ENCODE measurements around the gene SACS. TPM values are rescaled to one million over a fixed set of nuclear protein-coding genes. Genes with fewer than 3 reads are reported as not detected.

The SACS gene
- total RNA-seq, 1 donor = 87.7 TPM

DNA sequence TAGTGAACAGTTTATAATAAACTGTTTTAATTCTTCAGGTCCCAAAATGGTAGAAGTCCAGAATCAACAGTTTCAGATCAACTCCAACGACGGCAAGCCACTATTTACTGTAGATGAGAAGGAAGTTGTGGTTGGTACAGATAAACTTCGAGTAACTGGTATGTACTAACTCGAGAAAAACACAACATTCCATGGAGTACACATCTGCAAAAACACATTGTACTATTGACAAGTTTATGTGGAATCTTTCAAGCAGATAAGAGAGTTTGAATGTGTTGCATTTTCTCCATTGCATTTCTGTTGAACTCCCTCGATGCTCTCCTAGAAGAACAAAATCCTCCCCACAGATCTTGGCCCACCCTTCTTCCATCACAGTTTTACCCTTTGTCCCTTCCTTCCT is 154.2 kb downstream of the SACS start:
- DNase-seq (ENCODE audit: low read depth) = peak; percentile 42
- TF ChIP-seq, protein P1, sequence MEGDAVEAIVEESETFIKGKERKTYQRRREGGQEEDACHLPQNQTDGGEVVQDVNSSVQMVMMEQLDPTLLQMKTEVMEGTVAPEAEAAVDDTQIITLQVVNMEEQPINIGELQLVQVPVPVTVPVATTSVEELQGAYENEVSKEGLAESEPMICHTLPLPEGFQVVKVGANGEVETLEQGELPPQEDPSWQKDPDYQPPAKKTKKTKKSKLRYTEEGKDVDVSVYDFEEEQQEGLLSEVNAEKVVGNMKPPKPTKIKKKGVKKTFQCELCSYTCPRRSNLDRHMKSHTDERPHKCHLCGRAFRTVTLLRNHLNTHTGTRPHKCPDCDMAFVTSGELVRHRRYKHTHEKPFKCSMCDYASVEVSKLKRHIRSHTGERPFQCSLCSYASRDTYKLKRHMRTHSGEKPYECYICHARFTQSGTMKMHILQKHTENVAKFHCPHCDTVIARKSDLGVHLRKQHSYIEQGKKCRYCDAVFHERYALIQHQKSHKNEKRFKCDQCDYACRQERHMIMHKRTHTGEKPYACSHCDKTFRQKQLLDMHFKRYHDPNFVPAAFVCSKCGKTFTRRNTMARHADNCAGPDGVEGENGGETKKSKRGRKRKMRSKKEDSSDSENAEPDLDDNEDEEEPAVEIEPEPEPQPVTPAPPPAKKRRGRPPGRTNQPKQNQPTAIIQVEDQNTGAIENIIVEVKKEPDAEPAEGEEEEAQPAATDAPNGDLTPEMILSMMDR (IDR thresholded peaks at IDR 0.05; ENCODE audit: insufficient read depth, low read depth, low read length) = no peak
- no peak overlapping the region for H3K4me3 ChIP-seq (ENCODE audit: low read depth, low read length)

Other genes starting within 250 kb of the SACS start
- gene TNFRSF19, start 136.7 kb upstream of the SACS start, total RNA-seq = 95.7 and 139 TPM in 2 replicates